A673 (cell line): Measurements from ENCODE around the gene KIRREL3. TPM values are rescaled to one million over a fixed set of nuclear protein-coding genes. Genes with fewer than 3 reads are reported as not detected.

ENCODE experiments used
- BruUV-seq: library from RNA; stranded (reverse); fragments of 400-500 nt; replicated peaks from 2 replicates; lab custom pipeline; 2021; lab: Mats Ljungman, UMichigan
- CTCF ChIA-PET: fragments of 300-600 bp; sonication (Branson Sonifier 250); formaldehyde crosslinking; loops from one replicate; lab custom pipeline; 2022; ENCODE audit warnings: antibody characterized with exemption; lab: Charles Lee
- POLR2A ChIA-PET: fragments of 300-600 bp; sonication (Branson Sonifier 250); formaldehyde crosslinking; loops from one replicate; lab custom pipeline; 2022; ENCODE audit warnings: antibody characterized with exemption; ENCODE audit not compliant: low non-redundant PET; lab: Charles Lee
- DNase-seq: peaks from one replicate; pipeline ENCODE4 v3.0.0-alpha.2; 2015; ENCODE audit warnings: low spot score
- H3K27ac ChIP-seq: fragments of 200-600 bp; sonication (generic); 2 replicates; pipeline ENCODE4 v1.5.1; 2016; ENCODE audit warnings: mixed run types, low read depth, mild to moderate bottlenecking, mixed read lengths, antibody characterized with exemption, low read length; ENCODE audit not compliant: poor library complexity, severe bottlenecking
- H3K27me3 ChIP-seq: fragments of 200-600 bp; sonication (generic); replicated peaks from 2 replicates; pipeline ENCODE4 v1.6.1; 2017; ENCODE audit warnings: mixed run types, low read depth, mild to moderate bottlenecking, mixed read lengths, antibody characterized with exemption, low read length; ENCODE audit not compliant: insufficient read depth, poor library complexity
- H3K36me3 ChIP-seq: fragments of 200-600 bp; sonication (generic); 2 replicates; pipeline ENCODE4 v1.6.1; 2016; ENCODE audit warnings: mixed run types, mild to moderate bottlenecking, mixed read lengths, antibody characterized with exemption, low read length; ENCODE audit not compliant: insufficient read depth, poor library complexity, severe bottlenecking
- H3K4me1 ChIP-seq: fragments of 200-600 bp; sonication (generic); 2 replicates; pipeline ENCODE4 v1.6.1; 2017; ENCODE audit warnings: mixed run types, mild to moderate bottlenecking, mixed read lengths, antibody characterized with exemption, low read length; ENCODE audit not compliant: insufficient read depth, poor library complexity, severe bottlenecking
- H3K4me3 ChIP-seq: fragments of 200-600 bp; sonication (generic); 2 replicates; pipeline ENCODE4 v1.5.1; 2016; ENCODE audit warnings: low read depth, mixed run types, mild to moderate bottlenecking, mixed read lengths, low read length; ENCODE audit not compliant: poor library complexity, severe bottlenecking
- H3K9me3 ChIP-seq: fragments of 200-600 bp; sonication (generic); 2 replicates; pipeline ENCODE4 v1.6.1; 2016; ENCODE audit warnings: mixed run types, low read depth, mild to moderate bottlenecking, mixed read lengths, antibody characterized with exemption, low read length; ENCODE audit not compliant: poor library complexity, severe bottlenecking
- CTCF ChIP-seq: fragments of 300-800, 200-600 bp; sonication (generic); conservative IDR thresholded peaks from 2 replicates; pipeline ENCODE4 v1.5.1; 2017; ENCODE audit warnings: low read depth, mild to moderate bottlenecking, antibody characterized with exemption, low read length, moderate library complexity, mixed read lengths
- EZH2 ChIP-seq: fragments of 200-600 bp; sonication (generic); IDR thresholded peaks from 2 replicates; pipeline ENCODE4 v1.6.1; 2017; ENCODE audit warnings: borderline replicate concordance, low read depth, mild to moderate bottlenecking, mixed read lengths, antibody characterized with exemption, low read length; ENCODE audit not compliant: poor library complexity, severe bottlenecking
- intact Hi-C: fragments of 100-400 bp; cut with micrococcal nuclease; formaldehyde crosslinking; loops from one replicate; pipeline ENCODE4 v1.10.0; 2022; ENCODE audit not compliant: unreplicated experiment
- total RNA-seq: library from RNA; stranded (reverse); gene quantifications from 2 replicates; pipeline ENCODE4 v1.2.3, GENCODE V29; 2021

KIRREL3 gene
- total RNA-seq, 1 experiment from 2014 or later, result not detected

- Histone ChIP-seq H3K9me3 (peaks cover 3% of the 10 kb centered on the region), H3K27ac (no peak overlapping the region), H3K36me3 (no peaks in the 10 kb centered on the region), H3K4me1 (no peaks in the 10 kb centered on the region), H3K4me3 (no peak overlapping the region), H3K27me3 (peaks cover 33% of the 10 kb centered on the region)
- no peak for DNase-seq
- BruUV-seq, result no TSS peak
- POLR2A ChIA-PET, result no interaction called here
- CTCF ChIA-PET, result no interaction called here
- intact Hi-C loops, result no loop called here
- TF ChIP-seq CTCF (no peak), EZH2 (no peak)
These were observed 492.9 kb downstream of the KIRREL3 start for GRCh38 chr11:126507646-126508045.

- TF ChIP-seq CTCF (no peak), EZH2 (no peak)
- POLR2A ChIA-PET, result no interaction called here
These were observed 493.8 kb downstream of the KIRREL3 start for GRCh38 chr11:126506789-126507188.

DNA sequence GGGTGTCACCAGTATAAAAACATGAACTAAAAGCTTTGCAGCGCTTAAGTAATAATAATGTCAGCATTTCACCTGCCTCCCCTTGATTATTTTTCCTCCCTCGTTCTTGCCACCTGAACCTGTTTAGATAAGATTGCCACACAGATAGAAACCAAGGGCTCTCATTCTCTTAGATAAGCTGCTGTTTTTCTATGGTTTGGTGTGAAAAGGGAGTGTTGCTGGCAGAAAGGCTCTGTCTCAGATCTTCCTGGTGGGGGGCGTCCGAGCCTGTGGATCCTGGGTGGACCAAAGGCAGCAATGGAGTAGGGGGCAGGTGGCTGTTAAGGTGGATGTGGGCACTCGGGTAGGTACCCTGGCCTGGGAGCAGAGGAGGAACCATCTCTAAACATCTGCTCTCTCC lies 497.6 kb downstream of the KIRREL3 start:
- Histone ChIP-seq H3K4me1 (peaks cover 2% of the 10 kb centered on the region), H3K36me3 (no peaks in the 10 kb centered on the region), H3K9me3 (peaks cover 3% of the 10 kb centered on the region), H3K4me3 (no peak overlapping the region), H3K27me3 (peaks cover 29% of the 10 kb centered on the region), H3K27ac (no peak overlapping the region)
- DNase-seq, result no peak
- BruUV-seq, result no TSS peak
- TF ChIP-seq CTCF (no peak), EZH2 (no peak)
- ChIA-PET POLR2A (no interaction called here), CTCF (no interaction called here)
- intact Hi-C loops, result no loop called here

More at GRCh38 chr11:126506789-126507188, 493.8 kb downstream of the KIRREL3 start:
- Histone ChIP-seq H3K27me3 (peaks cover 33% of the 10 kb centered on the region), H3K4me1 (no peaks in the 10 kb centered on the region), H3K36me3 (no peaks in the 10 kb centered on the region), H3K9me3 (peaks cover 3% of the 10 kb centered on the region), H3K27ac (no peak overlapping the region), H3K4me3 (no peak overlapping the region)
- no TSS peak for BruUV-seq
- CTCF ChIA-PET, result no interaction called here
- no peak for DNase-seq
- intact Hi-C loops, result no loop called here
